ENCODE data around the gene PPP2R2C. TPM values are rescaled to one million over a fixed set of nuclear protein-coding genes. Genes with fewer than 3 reads are reported as not detected.

PPP2R2C gene
- total RNA-seq, 1 experiment from 2014 or later: 32.9 TPM

DNA sequence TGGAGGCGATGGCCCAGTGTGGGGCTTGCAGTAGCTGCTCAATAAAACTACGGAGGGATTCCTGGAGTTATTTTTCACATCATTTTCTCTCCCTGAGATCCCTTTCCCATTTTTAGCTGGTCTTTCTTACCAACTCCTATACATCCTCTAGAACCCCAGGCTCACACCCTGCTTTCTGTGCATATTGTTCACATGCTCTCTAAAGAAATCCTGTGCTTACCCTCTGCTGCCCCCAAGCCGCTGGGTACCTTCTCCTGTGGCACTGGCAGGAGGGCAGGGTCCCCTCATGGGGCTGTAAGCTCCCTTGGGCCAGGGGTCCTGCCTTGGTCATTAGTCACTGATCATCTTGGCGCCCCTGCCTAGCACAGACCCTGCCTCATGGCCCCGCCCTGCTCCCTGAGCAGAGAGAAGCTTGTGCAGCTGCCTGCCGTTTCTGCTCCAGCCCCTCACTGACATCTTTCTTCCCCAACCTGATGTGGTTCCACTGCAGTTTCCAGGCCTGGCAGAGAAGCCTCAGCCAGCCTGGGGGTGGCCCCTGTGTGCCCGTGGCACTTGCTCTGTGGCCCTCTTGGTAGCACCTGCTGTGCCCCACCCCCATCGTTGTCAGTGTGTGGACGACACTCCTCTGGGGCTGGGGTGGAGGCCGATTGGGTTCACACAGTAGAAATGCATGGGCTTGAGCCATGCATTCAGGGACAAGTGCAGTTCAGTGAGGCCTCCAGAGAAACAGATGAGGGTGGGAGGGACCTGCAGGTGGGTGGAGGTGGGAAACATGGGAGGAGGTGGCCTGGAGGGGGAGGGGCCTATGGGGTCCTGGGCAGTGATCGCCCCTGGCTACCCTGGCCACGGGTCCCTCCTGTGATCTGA lies 133.2 kb downstream of the PPP2R2C start:
- ChIA-PET RAD21 (ENCODE audit: low non-redundant PET in 1 of 2, low total read pairs in 2 of 2, uncharacterized antibody in 2 of 2, unreplicated experiment in 2 of 2) (no interaction called here), POLR2A (no interaction called here), CTCF (no interaction called here)
- intact Hi-C loops (cut with micrococcal nuclease): loop anchor here (10.0 kb wide), 1 partner anchor 346 kb away; no protein-coding TSS in a partner anchor
- Histone ChIP-seq H4K20me1 (ENCODE audit: insufficient read depth) (no peaks in the 10 kb centered on the region; the same call in 1 of the 2 replicates), H3K4me2 (ENCODE audit: low read length) (no peak overlapping the region), H3K4me1 (ENCODE audit: control insufficient read depth in 1 of 2, insufficient read depth in 2 of 2, low read length in 2 of 2) (peaks cover 21 to 27% of the 10 kb centered on the region in 2 experiments), H3K27ac (ENCODE audit: low read depth, low read length) (no peak overlapping the region), H3K9ac (ENCODE audit: low read length) (no peak overlapping the region), H3K9me3 (ENCODE audit: control insufficient read depth in 1 of 2, insufficient read depth in 1 of 2, low read depth in 1 of 2, low read length in 2 of 2) (no peaks in the 10 kb centered on the region), H3K9me2 (ENCODE audit: insufficient read depth) (no peaks in the 10 kb centered on the region), H2AFZ (ENCODE audit: low read depth, low read length, poor library complexity, severe bottlenecking) (no peak overlapping the region), H3K27me3 (ENCODE audit: insufficient read depth, low read length) (0 out of 2 replicates have a peak, but pooled peaks cover 3% of the 10 kb centered on the region), H3K4me3 (replicated peaks in 1 of 2; ENCODE audit: low read depth in 1 of 2, low read length in 2 of 2) (no peak overlapping the region), H3K79me2 (ENCODE audit: insufficient read depth, low read length) (no peaks in the 10 kb centered on the region), H3K36me3 (ENCODE audit: control insufficient read depth in 1 of 2, insufficient read depth in 2 of 2, low read length in 2 of 2) (no peaks in the 10 kb centered on the region)
- no TSS peak for BruUV-seq (replicated peaks)
- no peak for ATAC-seq
- TF ChIP-seq TCF7L2 (IDR thresholded peaks at IDR 0.05; ENCODE audit: borderline replicate concordance, extremely low read depth, insufficient read depth, insufficient read length) (no peak), EZH2 (IDR thresholded peaks at IDR 0.05) (no peak), FOSL1 (IDR thresholded peaks at IDR 0.05; ENCODE audit: low read depth) (no peak), EZH2phosphoT487 (IDR thresholded peaks at IDR 0.05; ENCODE audit: borderline replicate concordance) (no peak), ELF1 (IDR thresholded peaks at IDR 0.05; ENCODE audit: borderline replicate concordance, low read depth) (no peak), POLR2AphosphoS5 (IDR thresholded peaks at IDR 0.05; ENCODE audit: low read depth, low read length) (no peak), CBX3 (IDR thresholded peaks at IDR 0.05; ENCODE audit: low read depth) (no peak), CEBPB (IDR thresholded peaks at IDR 0.05; ENCODE audit: low read depth) (no peak), JUND (IDR thresholded peaks at IDR 0.05) (no peak), ZFX (IDR thresholded peaks at IDR 0.05) (no peak), YY1 (IDR thresholded peaks at IDR 0.05; ENCODE audit: extremely low read depth, insufficient replicate concordance, low read depth, low read length) (no peak), SRF (IDR thresholded peaks at IDR 0.05; ENCODE audit: low read depth) (no peak), SP1 (IDR thresholded peaks at IDR 0.05; ENCODE audit: low read depth) (no peak), EGR1 (IDR thresholded peaks at IDR 0.05; ENCODE audit: low read depth) (no peak)
- TF ChIP-seq, protein P1, sequence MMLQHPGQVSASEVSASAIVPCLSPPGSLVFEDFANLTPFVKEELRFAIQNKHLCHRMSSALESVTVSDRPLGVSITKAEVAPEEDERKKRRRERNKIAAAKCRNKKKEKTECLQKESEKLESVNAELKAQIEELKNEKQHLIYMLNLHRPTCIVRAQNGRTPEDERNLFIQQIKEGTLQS (IDR thresholded peaks at IDR 0.05): no peak
- TF ChIP-seq, protein P2, sequence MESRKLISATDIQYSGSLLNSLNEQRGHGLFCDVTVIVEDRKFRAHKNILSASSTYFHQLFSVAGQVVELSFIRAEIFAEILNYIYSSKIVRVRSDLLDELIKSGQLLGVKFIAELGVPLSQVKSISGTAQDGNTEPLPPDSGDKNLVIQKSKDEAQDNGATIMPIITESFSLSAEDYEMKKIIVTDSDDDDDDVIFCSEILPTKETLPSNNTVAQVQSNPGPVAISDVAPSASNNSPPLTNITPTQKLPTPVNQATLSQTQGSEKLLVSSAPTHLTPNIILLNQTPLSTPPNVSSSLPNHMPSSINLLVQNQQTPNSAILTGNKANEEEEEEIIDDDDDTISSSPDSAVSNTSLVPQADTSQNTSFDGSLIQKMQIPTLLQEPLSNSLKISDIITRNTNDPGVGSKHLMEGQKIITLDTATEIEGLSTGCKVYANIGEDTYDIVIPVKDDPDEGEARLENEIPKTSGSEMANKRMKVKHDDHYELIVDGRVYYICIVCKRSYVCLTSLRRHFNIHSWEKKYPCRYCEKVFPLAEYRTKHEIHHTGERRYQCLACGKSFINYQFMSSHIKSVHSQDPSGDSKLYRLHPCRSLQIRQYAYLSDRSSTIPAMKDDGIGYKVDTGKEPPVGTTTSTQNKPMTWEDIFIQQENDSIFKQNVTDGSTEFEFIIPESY (IDR thresholded peaks at IDR 0.05; ENCODE audit: extremely low read depth, insufficient replicate concordance, low read length): no peak
- TF ChIP-seq, protein P3, sequence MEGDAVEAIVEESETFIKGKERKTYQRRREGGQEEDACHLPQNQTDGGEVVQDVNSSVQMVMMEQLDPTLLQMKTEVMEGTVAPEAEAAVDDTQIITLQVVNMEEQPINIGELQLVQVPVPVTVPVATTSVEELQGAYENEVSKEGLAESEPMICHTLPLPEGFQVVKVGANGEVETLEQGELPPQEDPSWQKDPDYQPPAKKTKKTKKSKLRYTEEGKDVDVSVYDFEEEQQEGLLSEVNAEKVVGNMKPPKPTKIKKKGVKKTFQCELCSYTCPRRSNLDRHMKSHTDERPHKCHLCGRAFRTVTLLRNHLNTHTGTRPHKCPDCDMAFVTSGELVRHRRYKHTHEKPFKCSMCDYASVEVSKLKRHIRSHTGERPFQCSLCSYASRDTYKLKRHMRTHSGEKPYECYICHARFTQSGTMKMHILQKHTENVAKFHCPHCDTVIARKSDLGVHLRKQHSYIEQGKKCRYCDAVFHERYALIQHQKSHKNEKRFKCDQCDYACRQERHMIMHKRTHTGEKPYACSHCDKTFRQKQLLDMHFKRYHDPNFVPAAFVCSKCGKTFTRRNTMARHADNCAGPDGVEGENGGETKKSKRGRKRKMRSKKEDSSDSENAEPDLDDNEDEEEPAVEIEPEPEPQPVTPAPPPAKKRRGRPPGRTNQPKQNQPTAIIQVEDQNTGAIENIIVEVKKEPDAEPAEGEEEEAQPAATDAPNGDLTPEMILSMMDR (IDR thresholded peaks at IDR 0.05 in 2 of 3, conservative IDR thresholded peaks at IDR 0.05 in 1 of 3; ENCODE audit: borderline replicate concordance in 1 of 3, insufficient read depth in 1 of 3, low read depth in 2 of 3, low read length in 2 of 3): no peak
- TF ChIP-seq, protein P4, sequence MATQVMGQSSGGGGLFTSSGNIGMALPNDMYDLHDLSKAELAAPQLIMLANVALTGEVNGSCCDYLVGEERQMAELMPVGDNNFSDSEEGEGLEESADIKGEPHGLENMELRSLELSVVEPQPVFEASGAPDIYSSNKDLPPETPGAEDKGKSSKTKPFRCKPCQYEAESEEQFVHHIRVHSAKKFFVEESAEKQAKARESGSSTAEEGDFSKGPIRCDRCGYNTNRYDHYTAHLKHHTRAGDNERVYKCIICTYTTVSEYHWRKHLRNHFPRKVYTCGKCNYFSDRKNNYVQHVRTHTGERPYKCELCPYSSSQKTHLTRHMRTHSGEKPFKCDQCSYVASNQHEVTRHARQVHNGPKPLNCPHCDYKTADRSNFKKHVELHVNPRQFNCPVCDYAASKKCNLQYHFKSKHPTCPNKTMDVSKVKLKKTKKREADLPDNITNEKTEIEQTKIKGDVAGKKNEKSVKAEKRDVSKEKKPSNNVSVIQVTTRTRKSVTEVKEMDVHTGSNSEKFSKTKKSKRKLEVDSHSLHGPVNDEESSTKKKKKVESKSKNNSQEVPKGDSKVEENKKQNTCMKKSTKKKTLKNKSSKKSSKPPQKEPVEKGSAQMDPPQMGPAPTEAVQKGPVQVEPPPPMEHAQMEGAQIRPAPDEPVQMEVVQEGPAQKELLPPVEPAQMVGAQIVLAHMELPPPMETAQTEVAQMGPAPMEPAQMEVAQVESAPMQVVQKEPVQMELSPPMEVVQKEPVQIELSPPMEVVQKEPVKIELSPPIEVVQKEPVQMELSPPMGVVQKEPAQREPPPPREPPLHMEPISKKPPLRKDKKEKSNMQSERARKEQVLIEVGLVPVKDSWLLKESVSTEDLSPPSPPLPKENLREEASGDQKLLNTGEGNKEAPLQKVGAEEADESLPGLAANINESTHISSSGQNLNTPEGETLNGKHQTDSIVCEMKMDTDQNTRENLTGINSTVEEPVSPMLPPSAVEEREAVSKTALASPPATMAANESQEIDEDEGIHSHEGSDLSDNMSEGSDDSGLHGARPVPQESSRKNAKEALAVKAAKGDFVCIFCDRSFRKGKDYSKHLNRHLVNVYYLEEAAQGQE (IDR thresholded peaks at IDR 0.05; ENCODE audit: low read depth): no peak
- no peak for DNase-seq (ENCODE audit: low read depth, low spot score)

Measured in HCT116 (cell line).